ENCODE measurements around the gene RREB1.

RREB1 gene

GRCh38 chr6:7112171-7112570 lies 4.4 kb downstream of the RREB1 start:
- no peaks in the 10 kb centered on the region for H3K9me3 ChIP-seq (ENCODE audit: control insufficient read depth, insufficient read depth, low read depth, low read length)
- H3K4me1 ChIP-seq (ENCODE audit: control insufficient read depth, insufficient read depth, low read length), result peaks cover 26% of the 10 kb centered on the region
- TF ChIP-seq ZNF335 (tag by site-specific recombination; conservative IDR thresholded peaks at IDR 0.05) (no peak), ZNF426 (tag by site-specific recombination; IDR thresholded peaks at IDR 0.05) (no peak), KLF8 (tag by site-specific recombination; IDR thresholded peaks at IDR 0.05) (no peak), ZNF670 (tag by site-specific recombination; IDR thresholded peaks at IDR 0.05; ENCODE audit: low read depth) (no peak), ZNF660 (tag by site-specific recombination; IDR thresholded peaks at IDR 0.05) (no peak), ZNF184 (tag by site-specific recombination; IDR thresholded peaks at IDR 0.05) (no peak), ZNF701 (tag by site-specific recombination; IDR thresholded peaks at IDR 0.05) (no peak), ZNF654 (tag by site-specific recombination; IDR thresholded peaks at IDR 0.05; ENCODE audit: low read depth) (no peak), ZNF311 (tag by site-specific recombination; IDR thresholded peaks at IDR 0.05; ENCODE audit: borderline replicate concordance) (no peak), ZNF112 (tag by site-specific recombination; IDR thresholded peaks at IDR 0.05) (no peak), ZNF394 (tag by site-specific recombination; IDR thresholded peaks at IDR 0.05; ENCODE audit: borderline replicate concordance) (no peak), ZNF10 (tag by site-specific recombination; IDR thresholded peaks at IDR 0.05) (no peak), ZSCAN16 (tag by site-specific recombination; IDR thresholded peaks at IDR 0.05) (no peak)
- TF ChIP-seq, protein P1, sequence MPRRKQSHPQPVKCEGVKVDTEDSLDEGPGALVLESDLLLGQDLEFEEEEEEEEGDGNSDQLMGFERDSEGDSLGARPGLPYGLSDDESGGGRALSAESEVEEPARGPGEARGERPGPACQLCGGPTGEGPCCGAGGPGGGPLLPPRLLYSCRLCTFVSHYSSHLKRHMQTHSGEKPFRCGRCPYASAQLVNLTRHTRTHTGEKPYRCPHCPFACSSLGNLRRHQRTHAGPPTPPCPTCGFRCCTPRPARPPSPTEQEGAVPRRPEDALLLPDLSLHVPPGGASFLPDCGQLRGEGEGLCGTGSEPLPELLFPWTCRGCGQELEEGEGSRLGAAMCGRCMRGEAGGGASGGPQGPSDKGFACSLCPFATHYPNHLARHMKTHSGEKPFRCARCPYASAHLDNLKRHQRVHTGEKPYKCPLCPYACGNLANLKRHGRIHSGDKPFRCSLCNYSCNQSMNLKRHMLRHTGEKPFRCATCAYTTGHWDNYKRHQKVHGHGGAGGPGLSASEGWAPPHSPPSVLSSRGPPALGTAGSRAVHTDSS (tag by site-specific recombination; IDR thresholded peaks at IDR 0.05), result no peak
- TF ChIP-seq, protein P2, sequence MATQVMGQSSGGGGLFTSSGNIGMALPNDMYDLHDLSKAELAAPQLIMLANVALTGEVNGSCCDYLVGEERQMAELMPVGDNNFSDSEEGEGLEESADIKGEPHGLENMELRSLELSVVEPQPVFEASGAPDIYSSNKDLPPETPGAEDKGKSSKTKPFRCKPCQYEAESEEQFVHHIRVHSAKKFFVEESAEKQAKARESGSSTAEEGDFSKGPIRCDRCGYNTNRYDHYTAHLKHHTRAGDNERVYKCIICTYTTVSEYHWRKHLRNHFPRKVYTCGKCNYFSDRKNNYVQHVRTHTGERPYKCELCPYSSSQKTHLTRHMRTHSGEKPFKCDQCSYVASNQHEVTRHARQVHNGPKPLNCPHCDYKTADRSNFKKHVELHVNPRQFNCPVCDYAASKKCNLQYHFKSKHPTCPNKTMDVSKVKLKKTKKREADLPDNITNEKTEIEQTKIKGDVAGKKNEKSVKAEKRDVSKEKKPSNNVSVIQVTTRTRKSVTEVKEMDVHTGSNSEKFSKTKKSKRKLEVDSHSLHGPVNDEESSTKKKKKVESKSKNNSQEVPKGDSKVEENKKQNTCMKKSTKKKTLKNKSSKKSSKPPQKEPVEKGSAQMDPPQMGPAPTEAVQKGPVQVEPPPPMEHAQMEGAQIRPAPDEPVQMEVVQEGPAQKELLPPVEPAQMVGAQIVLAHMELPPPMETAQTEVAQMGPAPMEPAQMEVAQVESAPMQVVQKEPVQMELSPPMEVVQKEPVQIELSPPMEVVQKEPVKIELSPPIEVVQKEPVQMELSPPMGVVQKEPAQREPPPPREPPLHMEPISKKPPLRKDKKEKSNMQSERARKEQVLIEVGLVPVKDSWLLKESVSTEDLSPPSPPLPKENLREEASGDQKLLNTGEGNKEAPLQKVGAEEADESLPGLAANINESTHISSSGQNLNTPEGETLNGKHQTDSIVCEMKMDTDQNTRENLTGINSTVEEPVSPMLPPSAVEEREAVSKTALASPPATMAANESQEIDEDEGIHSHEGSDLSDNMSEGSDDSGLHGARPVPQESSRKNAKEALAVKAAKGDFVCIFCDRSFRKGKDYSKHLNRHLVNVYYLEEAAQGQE (tag by site-specific recombination; IDR thresholded peaks at IDR 0.05), result no peak
- ChIA-PET POLR2A (no interaction called here), CTCF (interaction anchor here (0.6 to 2.8 kb wide), 3 partner anchors 127 to 352 kb away, joined by 3 to 8 read pairs (median 3); no protein-coding TSS in a partner anchor)
- no peak overlapping the region for H3K27ac ChIP-seq (ENCODE audit: extremely low read depth, low read depth, low read length)
- H3K4me3 ChIP-seq (ENCODE audit: low read depth, low read length), result no peak overlapping the region; the same call in 1 of the 2 replicates
- H3K36me3 ChIP-seq (ENCODE audit: control insufficient read depth in 2 of 2, insufficient read depth in 1 of 2, low read length in 2 of 2), result no peaks in the 10 kb centered on the region

- H3K4me3 ChIP-seq (ENCODE audit: low read depth, low read length), result peak overlapping the region; percentile 15
- H3K27ac ChIP-seq (ENCODE audit: extremely low read depth, low read depth, low read length), result no peak overlapping the region
- H3K4me1 ChIP-seq (ENCODE audit: control insufficient read depth, insufficient read depth, low read length), result peaks cover 26% of the 10 kb centered on the region
- no peaks in the 10 kb centered on the region for H3K36me3 ChIP-seq (ENCODE audit: control insufficient read depth in 2 of 2, insufficient read depth in 1 of 2, low read length in 2 of 2)
- ChIA-PET CTCF (interaction anchor here (0.6 kb wide), 3 partner anchors 126 to 312 kb away, joined by 3 read pairs; no protein-coding TSS in a partner anchor), POLR2A (interaction anchor here (0.6 kb wide), 1 partner anchor 275 kb away, joined by 7 read pairs; no protein-coding TSS in a partner anchor)
- no peaks in the 10 kb centered on the region for H3K9me3 ChIP-seq (ENCODE audit: control insufficient read depth, insufficient read depth, low read depth, low read length)
- TF ChIP-seq ZNF362 (tag by site-specific recombination; IDR thresholded peaks at IDR 0.05) (no peak), ZBTB17 (tag by site-specific recombination; IDR thresholded peaks at IDR 0.05) (peak; percentile 92), ZNF600 (tag by site-specific recombination; IDR thresholded peaks at IDR 0.05) (peak; percentile 70), GLIS1 (tag by site-specific recombination; IDR thresholded peaks at IDR 0.05) (peak; percentile 45; the same call in 1 of the 2 replicates), ZNF112 (tag by site-specific recombination; IDR thresholded peaks at IDR 0.05) (no peak), ZNF398 (tag by site-specific recombination; IDR thresholded peaks at IDR 0.05) (no peak; the same call in 1 of the 2 replicates), SP3 (tag by site-specific recombination; IDR thresholded peaks at IDR 0.05) (no peak; the same call in 1 of the 2 replicates), KLF1 (tag by site-specific recombination; IDR thresholded peaks at IDR 0.05) (peak; percentile 29; the same call in 1 of the 2 replicates), ZFHX2 (tag by site-specific recombination; conservative IDR thresholded peaks at IDR 0.05) (peak; percentile 8; the same call in 1 of the 2 replicates)
- TF ChIP-seq, protein P2 (tag by site-specific recombination; IDR thresholded peaks at IDR 0.05), result no peak
These were observed 5.1 kb downstream of the RREB1 start for GRCh38 chr6:7112741-7113313.
